IMR-90 (cell line): ENCODE results near the gene MYO1D. TPM values are rescaled to one million over a fixed set of nuclear protein-coding genes. Genes with fewer than 3 reads are reported as not detected.

Experiments used
- ATAC-seq: fragments of 200-7000 bp; cut with Tn5 transposase; 2 replicates; pipeline ENCODE4 v1.9.1; 2020; ENCODE audit warnings: low read depth, mild to moderate bottlenecking, moderate library complexity
- BruUV-seq: library from RNA; stranded (reverse); fragments of 400-500 nt; replicated peaks from 2 replicates; lab custom pipeline; 2021; lab: Mats Ljungman, UMichigan
- CTCF ChIA-PET: fragments of 300-600 bp; formaldehyde crosslinking; extraction: SDS; loops from one replicate; lab custom pipeline; 2021; ENCODE audit warnings: antibody characterized with exemption; lab: Yijun Ruan, JAX
- POLR2A ChIA-PET: fragments of 300-600 bp; sonication (Branson Sonifier 250); formaldehyde crosslinking; loops from one replicate; lab custom pipeline; 2022; ENCODE audit warnings: antibody characterized with exemption; ENCODE audit not compliant: unreplicated experiment; lab: Charles Lee
- DNase-seq: peaks from one replicate; pipeline ENCODE4 v3.0.0; 2013
- H2AFZ ChIP-seq: replicated peaks from 2 replicates; pipeline ENCODE3; 2013; ENCODE audit warnings: low read length, mild to moderate bottlenecking; ENCODE audit not compliant: poor library complexity
- H2AK5ac ChIP-seq: 2 replicates; pipeline ENCODE4 v1.6.1; 2013; ENCODE audit warnings: low read depth, low read length, inconsistent platforms
- H2AK9ac ChIP-seq: replicated peaks from 2 replicates; pipeline ENCODE3; 2013; ENCODE audit warnings: mild to moderate bottlenecking, low read depth, low read length, moderate library complexity; ENCODE audit not compliant: poor library complexity
- H2BK120ac ChIP-seq: 2 replicates; pipeline ENCODE4 v1.6.1; 2013; ENCODE audit warnings: low read depth, low read length, inconsistent platforms
- H2BK15ac ChIP-seq: 3 replicates; pipeline ENCODE4 v1.6.1; 2013; ENCODE audit warnings: low read depth, low read length, inconsistent platforms
- H2BK20ac ChIP-seq: 2 replicates; pipeline ENCODE4 v1.6.1; 2013; ENCODE audit warnings: low read depth, mild to moderate bottlenecking, inconsistent platforms, low read length, moderate library complexity
- H2BK5ac ChIP-seq: 2 replicates; pipeline ENCODE4 v1.6.1; 2013; ENCODE audit warnings: mild to moderate bottlenecking, low read depth, low read length, inconsistent platforms; ENCODE audit not compliant: poor library complexity, severe bottlenecking
- H3K14ac ChIP-seq: replicated peaks from 2 replicates; pipeline ENCODE4 v1.6.1; 2013; ENCODE audit warnings: low read depth, low read length, inconsistent platforms
- H3K18ac ChIP-seq: 2 replicates; pipeline ENCODE4 v1.6.1; 2013; ENCODE audit warnings: low read depth, low read length, control low read depth
- H3K23ac ChIP-seq: 2 replicates; pipeline ENCODE4 v1.6.1; 2013; ENCODE audit warnings: low read depth, low read length, inconsistent platforms
- H3K27ac ChIP-seq: 2 replicates; pipeline ENCODE4 v1.5.1; 2013; ENCODE audit warnings: mild to moderate bottlenecking, control low read depth, low read length; ENCODE audit not compliant: insufficient read depth
- H3K27me3 ChIP-seq: 2 replicates; pipeline ENCODE4 v1.6.1; 2013; ENCODE audit warnings: low read length; ENCODE audit not compliant: control insufficient read depth, insufficient read depth
- H3K36me3 ChIP-seq: 2 replicates; pipeline ENCODE4 v1.6.1; 2013; ENCODE audit warnings: low read length, mixed read lengths; ENCODE audit not compliant: control insufficient read depth, insufficient read depth
- H3K4ac ChIP-seq: 2 replicates; pipeline ENCODE4 v1.6.1; 2013; ENCODE audit warnings: low read depth, low read length, inconsistent platforms
- H3K4me1 ChIP-seq: 2 replicates; pipeline ENCODE4 v1.6.1; 2013; ENCODE audit warnings: low read length, mixed read lengths; ENCODE audit not compliant: control insufficient read depth, insufficient read depth
- H3K4me2 ChIP-seq: 2 replicates; pipeline ENCODE4 v1.6.1; 2013; ENCODE audit warnings: low read depth, mild to moderate bottlenecking, control low read depth, low read length, moderate library complexity
- H3K4me3 ChIP-seq: 2 replicates; pipeline ENCODE4 v1.5.1; 2013; ENCODE audit warnings: low read depth, mild to moderate bottlenecking, control low read depth, low read length, moderate library complexity; ENCODE audit not compliant: insufficient read depth
- H3K56ac ChIP-seq: 2 replicates; pipeline ENCODE4 v1.6.1; 2013; ENCODE audit warnings: low read length, inconsistent platforms; ENCODE audit not compliant: insufficient read depth; ENCODE audit errors: extremely low read depth
- H3K79me1 ChIP-seq, 2 experiments: 2 replicates each; pipeline ENCODE4 v1.6.1; 2013; ENCODE audit warnings: low read length in 2 of 2, inconsistent platforms in 1 of 2, low read depth in 1 of 2
- H3K9ac ChIP-seq: 2 replicates; pipeline ENCODE4 v1.6.1; 2013; ENCODE audit warnings: low read depth, low read length, control low read depth
- H3K9me1 ChIP-seq: 2 replicates; pipeline ENCODE4 v1.6.1; 2013; ENCODE audit warnings: low read length, inconsistent platforms; ENCODE audit not compliant: insufficient read depth
- H3K9me3 ChIP-seq: 2 replicates; pipeline ENCODE4 v1.6.1; 2013; ENCODE audit warnings: low read length; ENCODE audit not compliant: control insufficient read depth, insufficient read depth
- H4K20me1 ChIP-seq: 2 replicates; pipeline ENCODE4 v1.6.1; 2013; ENCODE audit warnings: low read length, inconsistent platforms; ENCODE audit not compliant: insufficient read depth
- H4K5ac ChIP-seq: 2 replicates; pipeline ENCODE4 v1.6.1; 2013; ENCODE audit warnings: mild to moderate bottlenecking, low read depth, low read length, control low read depth
- H4K8ac ChIP-seq, 2 experiments: 2 replicates each; pipeline ENCODE4 v1.6.1; 2013; ENCODE audit warnings: low read depth in 2 of 2, low read length in 2 of 2, control low read depth in 1 of 2, inconsistent platforms in 1 of 2
- H4K91ac ChIP-seq: 2 replicates; pipeline ENCODE4 v1.6.1; 2013; ENCODE audit warnings: low read depth, low read length, inconsistent platforms; ENCODE audit not compliant: insufficient read depth
- BHLHE40 ChIP-seq: fragments of 150-350 bp; IDR thresholded peaks from 2 replicates; pipeline ENCODE4 v1.6.1; 2016; ENCODE audit warnings: mild to moderate bottlenecking, low read depth, low read length
- FOS ChIP-seq: fragments of 150-350 bp; IDR thresholded peaks from 2 replicates; pipeline ENCODE4 v1.6.1; 2016; ENCODE audit warnings: low read depth, low read length
- RFX5 ChIP-seq: IDR thresholded peaks from 2 replicates; pipeline ENCODE4 v1.8.0; 2012; ENCODE audit warnings: low read depth, mild to moderate bottlenecking, low read length, moderate library complexity
- WGBS, 2 experiments: methylation state at CpG; one replicate each; pipeline versions ENCODE4 v1.1.5 to v1.1.7; 2013; ENCODE audit warnings: missing lambda C conversion rate in 2 of 2; ENCODE audit not compliant: insufficient read length in 1 of 2; ENCODE audit errors: extremely low coverage in 2 of 2; 5-methylcytosine and 5-hydroxymethylcytosine counted together
- dilution Hi-C: fragments of 300-500 bp; cut with HindIII; formaldehyde crosslinking; loops from one replicate; pipeline ENCODE4 v1.14.3; 2018; ENCODE audit warnings: low sequenced_read_pairs; ENCODE audit not compliant: unreplicated experiment
- in situ Hi-C: fragments of 300-500 bp; cut with MboI; formaldehyde crosslinking; loops from 3 replicates; pipeline ENCODE4 v1.14.3; 2019; ENCODE audit warnings: low sequenced_read_pairs, inconsistent platforms, mixed read lengths
- intact Hi-C: fragments of 100-400 bp; cut with micrococcal nuclease; formaldehyde crosslinking; loops from 2 replicates; pipeline ENCODE4 v1.10.0; 2022
- polyA plus RNA-seq, 3 experiments: library from polyadenylated mRNA; depleted of rRNA; stranded (reverse); fragments of >200 nt; gene quantifications; 2 replicates each; pipeline ENCODE4 v1.2.3, GENCODE V29; 2012; ENCODE audit warnings: low replicate concordance in 1 of 3
- total RNA-seq: library from RNA; depleted of rRNA; stranded (reverse); fragments of >200 nt; gene quantifications from 2 replicates; pipeline ENCODE4 v1.2.3, GENCODE V29; 2012

MYO1D gene
- total and polyA plus RNA-seq, 2 of the 4 experiments (the other 2 are of a cell fraction): 0.63 to 0.90 TPM

GRCh38 chr17:32601866-32602265 is 275.1 kb downstream of the MYO1D start:
- H2BK5ac ChIP-seq: no peak overlapping the region
- no peak for TF ChIP-seq FOS
- TF ChIP-seq BHLHE40: no peak
- no peak for TF ChIP-seq RFX5
- no peak overlapping the region for H3K4ac ChIP-seq
- H2BK15ac ChIP-seq: no peak overlapping the region
- no TSS peak for BruUV-seq
- DNase-seq (no peak), ATAC-seq (no peak)
- no peak overlapping the region for H2AK9ac ChIP-seq
- H4K5ac ChIP-seq: no peak overlapping the region
- no CpG with 5 or more reads among the region's 2 CpGs for WGBS, 2 experiments
- ChIA-PET POLR2A (no interaction called here), CTCF (interaction anchor here (1.4 kb wide), 1 partner anchor 58 kb away, joined by 4 read pairs; no protein-coding TSS in a partner anchor)
- no peak overlapping the region for H3K9ac ChIP-seq
- H2AFZ ChIP-seq: no peak overlapping the region
- no peak overlapping the region for H3K23ac ChIP-seq
- intact Hi-C loops: loop anchor here (5.0 kb wide), 1 partner anchor 45 kb away; no protein-coding TSS in a partner anchor
- H4K8ac ChIP-seq: no peak overlapping the region
- no peak overlapping the region for H4K91ac ChIP-seq
- no peak overlapping the region for H2BK120ac ChIP-seq
- no peak overlapping the region for H2BK20ac ChIP-seq
- H3K14ac ChIP-seq: no peak overlapping the region
- H3K4me3 ChIP-seq: no peak overlapping the region
- in situ Hi-C loops: no loop called here
- H4K20me1 ChIP-seq: no peaks in the 10 kb centered on the region
- dilution Hi-C loops: no loop called here
- H2AK5ac ChIP-seq: no peak overlapping the region
- no peak overlapping the region for H3K56ac ChIP-seq
- no peak overlapping the region for H3K27ac ChIP-seq
- H3K27me3 ChIP-seq: no peaks in the 10 kb centered on the region
- H3K4me2 ChIP-seq: no peak overlapping the region
- H3K18ac ChIP-seq: no peak overlapping the region
- H3K4me1 ChIP-seq: no peaks in the 10 kb centered on the region
- H3K36me3 ChIP-seq: no peaks in the 10 kb centered on the region
- no peaks in the 10 kb centered on the region for H3K79me1 ChIP-seq
- H3K9me3 ChIP-seq: no peaks in the 10 kb centered on the region
- H3K9me1 ChIP-seq: no peaks in the 10 kb centered on the region
